Endothelial cell of umbilical vein (primary cell): ENCODE data around the gene PEDS1.

Source experiments
- CTCF ChIP-seq, 2 donors: IDR thresholded peaks; 1 replicate in 1 of 2; 2 replicates in 1 of 2; pipeline ENCODE4 v1.5.1; 2011; ENCODE audit warnings: low read length in 2 of 2, mild to moderate bottlenecking in 2 of 2, moderate library complexity in 2 of 2, control low read depth in 1 of 2, inconsistent platforms in 1 of 2, low read depth in 1 of 2; ENCODE audit not compliant: insufficient read depth in 1 of 2; ENCODE audit errors: extremely low read depth in 1 of 2
- POLR2A ChIP-seq: IDR thresholded peaks from 2 replicates; pipeline ENCODE4 v1.6.1; 2012; ENCODE audit warnings: low read depth, mild to moderate bottlenecking, control low read depth, low read length

- no peak for TF ChIP-seq CTCF (IDR thresholded peaks at IDR 0.05; ENCODE audit: extremely low read depth in 1 of 2, insufficient read depth in 1 of 2, low read depth in 1 of 2, low read length in 2 of 2)
- TF ChIP-seq POLR2A: no peak
These were observed 11.5 kb downstream of the PEDS1 start for GRCh38 chr20:50141811-50142561.
